Nephron progenitor cell (in vitro differentiated cells): ENCODE measurements around the gene KSR1.

ENCODE experiments used
- DNase-seq: peaks from one replicate; pipeline ENCODE4 v3.0.0; 2021
- H3K27ac Mint-ChIP-seq: 2 replicates; pipeline ENCODE4 v1.8.0; 2021; ENCODE audit warnings: mild to moderate bottlenecking, moderate library complexity, mixed read lengths
- H3K27me3 Mint-ChIP-seq: 2 replicates; pipeline ENCODE4 v1.8.0; 2021; ENCODE audit warnings: mild to moderate bottlenecking, low read depth, mixed read lengths; ENCODE audit not compliant: poor library complexity
- H3K36me3 Mint-ChIP-seq: 2 replicates; pipeline ENCODE4 v1.8.0; 2021; ENCODE audit warnings: low read depth, mixed read lengths
- H3K4me1 Mint-ChIP-seq: 2 replicates; pipeline ENCODE4 v1.8.0; 2021; ENCODE audit warnings: mixed read lengths
- H3K4me3 Mint-ChIP-seq: 2 replicates; pipeline ENCODE4 v1.8.0; 2021; ENCODE audit warnings: mild to moderate bottlenecking, moderate library complexity, mixed read lengths
- H3K9me3 Mint-ChIP-seq: 2 replicates; pipeline ENCODE4 v1.8.0; 2021; ENCODE audit warnings: mild to moderate bottlenecking, moderate library complexity, mixed read lengths
- CTCF ChIP-seq: fragments of 200-600 bp; sonication (generic); IDR thresholded peaks from 2 replicates; pipeline ENCODE4 v1.5.0; 2021; ENCODE audit warnings: antibody characterized with exemption

Gene KSR1

DNA sequence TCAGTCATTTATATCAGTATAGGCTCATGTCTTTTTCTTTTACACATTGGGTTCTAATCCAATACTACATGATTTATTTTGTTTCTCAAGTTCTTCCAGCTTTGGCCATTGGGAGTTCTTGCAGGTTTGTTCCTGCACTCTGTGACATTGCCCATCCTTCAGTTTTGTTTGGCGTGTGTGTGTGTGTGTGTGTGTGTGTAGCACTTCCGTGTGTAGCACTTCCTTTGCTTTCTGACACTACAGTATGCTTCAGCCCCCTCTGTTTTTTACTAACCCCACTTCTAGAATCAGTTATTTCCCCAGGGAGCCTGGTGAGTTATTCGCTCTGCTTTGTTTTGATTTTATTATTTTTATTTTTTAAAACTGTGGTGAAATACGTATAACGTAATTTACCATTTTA is 99.1 kb downstream of the KSR1 start:
- Mint-ChIP-seq H3K4me3 (no peak overlapping the region), H3K9me3 (no peaks in the 10 kb centered on the region), H3K4me1 (peaks cover 34% of the 10 kb centered on the region), H3K27me3 (no peaks in the 10 kb centered on the region), H3K36me3 (peaks cover 14% of the 10 kb centered on the region), H3K27ac (no peak overlapping the region)
- no peak for DNase-seq
- TF ChIP-seq CTCF, result no peak

DNA sequence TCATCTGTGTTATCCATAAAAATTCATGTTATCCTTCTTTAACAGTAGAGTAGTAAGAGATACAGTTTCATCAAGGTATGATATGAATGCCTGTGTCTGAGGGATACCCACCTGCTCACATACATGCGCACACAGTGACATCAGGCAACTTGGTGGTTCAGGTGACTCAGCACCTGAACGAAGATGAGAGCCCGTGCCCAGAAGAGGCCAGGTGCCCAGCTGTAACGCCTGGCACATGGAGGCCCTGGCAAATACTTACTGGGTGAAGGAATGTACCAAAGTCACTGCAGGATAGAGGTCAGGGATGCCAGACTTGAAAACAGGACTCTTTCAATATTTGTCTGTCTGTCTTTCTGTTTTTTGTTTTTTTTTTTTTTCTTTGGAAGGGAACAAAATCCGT is 102.1 kb downstream of the KSR1 start:
- Mint-ChIP-seq H3K36me3 (peaks cover 14% of the 10 kb centered on the region), H3K4me1 (peaks cover 25% of the 10 kb centered on the region), H3K4me3 (no peak overlapping the region), H3K9me3 (no peaks in the 10 kb centered on the region), H3K27ac (peak overlapping the region; percentile 41), H3K27me3 (no peaks in the 10 kb centered on the region)
- DNase-seq, result no peak
- no peak for TF ChIP-seq CTCF

DNA sequence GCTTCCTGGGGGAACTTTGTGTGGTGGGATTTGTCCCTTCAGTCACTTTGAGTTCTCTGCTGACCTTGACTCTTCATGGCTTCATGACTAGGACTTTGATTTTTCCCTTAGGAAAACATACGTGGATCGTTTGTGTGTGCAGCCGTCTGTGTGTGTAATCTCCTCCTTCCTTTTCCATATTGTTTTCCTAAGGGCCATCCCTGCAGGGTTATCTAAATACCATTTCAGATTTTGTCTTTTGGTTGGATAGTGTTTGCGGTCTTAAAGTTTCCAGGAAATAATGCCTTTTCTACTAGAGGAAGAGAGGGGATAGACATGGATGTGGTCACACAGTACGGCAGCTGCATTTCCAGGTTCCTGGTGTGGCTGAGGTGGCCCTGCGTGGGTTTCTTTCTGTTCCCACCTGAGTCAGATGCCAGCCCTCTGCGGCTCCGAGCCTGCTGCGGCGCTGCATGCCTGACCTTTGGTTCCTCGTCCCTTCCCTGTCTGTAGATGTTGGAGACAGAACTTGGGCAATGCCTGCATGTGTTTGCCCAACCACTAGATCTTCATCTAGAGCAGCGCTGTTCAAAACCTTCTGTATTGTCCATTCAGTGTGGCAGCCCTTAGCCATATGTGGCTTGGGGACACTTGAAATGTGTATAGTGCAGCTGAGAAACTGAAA is 102.7 kb downstream of the KSR1 start:
- Mint-ChIP-seq H3K4me1 (peaks cover 25% of the 10 kb centered on the region), H3K27ac (peak overlapping the region; percentile 58), H3K4me3 (no peak overlapping the region), H3K27me3 (no peaks in the 10 kb centered on the region), H3K9me3 (no peaks in the 10 kb centered on the region), H3K36me3 (peaks cover 12% of the 10 kb centered on the region)
- no peak for DNase-seq
- TF ChIP-seq CTCF, result no peak

DNA sequence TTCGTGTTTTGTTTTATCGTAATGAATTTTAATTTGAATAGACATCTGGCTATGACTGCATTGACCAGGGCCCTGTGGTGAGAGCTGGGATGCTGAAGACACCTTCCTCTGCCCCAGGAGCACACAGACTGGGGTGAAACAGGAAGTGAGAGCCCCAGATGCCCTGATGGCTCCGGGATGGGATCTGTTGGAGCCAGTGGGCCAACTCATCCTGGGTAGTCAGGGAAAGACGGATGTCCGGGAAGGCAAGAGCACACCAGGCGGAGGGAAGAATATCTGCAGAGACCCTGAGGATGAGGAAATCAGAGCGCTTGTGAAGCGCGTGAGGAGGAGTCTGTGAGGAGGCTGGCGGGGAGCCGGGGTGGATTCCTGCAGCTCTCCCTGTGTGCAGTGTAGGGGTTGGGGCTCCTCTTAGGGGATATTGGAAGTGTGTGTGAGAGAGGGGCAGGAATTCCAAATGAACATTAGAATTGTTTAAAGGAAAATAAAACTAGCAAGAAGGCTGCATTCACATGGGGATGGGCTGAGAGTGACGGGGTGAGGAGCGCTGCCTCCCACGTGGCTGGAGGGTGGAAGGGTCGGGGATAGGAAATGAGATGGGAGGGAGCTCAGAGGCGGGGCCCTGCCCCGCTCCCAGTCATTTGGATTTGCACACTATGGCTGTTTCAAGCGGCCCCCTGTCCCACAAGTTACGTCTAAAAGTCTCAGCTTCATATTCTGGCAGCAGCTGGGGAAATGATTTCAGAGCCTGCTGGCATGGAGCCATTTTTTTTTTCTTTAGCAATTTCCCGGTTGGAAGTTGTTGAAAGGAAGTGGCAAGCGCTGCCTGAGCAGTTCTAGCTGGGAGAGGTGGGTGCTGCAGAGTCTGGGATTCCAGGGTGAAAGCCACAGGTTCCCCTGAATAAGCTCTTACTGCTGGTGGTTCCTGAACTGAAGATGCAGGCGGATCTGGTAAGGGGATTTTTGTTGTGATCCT is 103.5 kb downstream of the KSR1 start:
- no peaks in the 10 kb centered on the region for H3K9me3 Mint-ChIP-seq
- no peak overlapping the region for H3K4me3 Mint-ChIP-seq
- no peaks in the 10 kb centered on the region for H3K27me3 Mint-ChIP-seq
- TF ChIP-seq CTCF, result no peak
- peaks cover 7% of the 10 kb centered on the region for H3K36me3 Mint-ChIP-seq
- H3K4me1 Mint-ChIP-seq, result peaks cover 25% of the 10 kb centered on the region
- peak overlapping the region; percentile 58 for H3K27ac Mint-ChIP-seq
- DNase-seq, result no peak

DNA sequence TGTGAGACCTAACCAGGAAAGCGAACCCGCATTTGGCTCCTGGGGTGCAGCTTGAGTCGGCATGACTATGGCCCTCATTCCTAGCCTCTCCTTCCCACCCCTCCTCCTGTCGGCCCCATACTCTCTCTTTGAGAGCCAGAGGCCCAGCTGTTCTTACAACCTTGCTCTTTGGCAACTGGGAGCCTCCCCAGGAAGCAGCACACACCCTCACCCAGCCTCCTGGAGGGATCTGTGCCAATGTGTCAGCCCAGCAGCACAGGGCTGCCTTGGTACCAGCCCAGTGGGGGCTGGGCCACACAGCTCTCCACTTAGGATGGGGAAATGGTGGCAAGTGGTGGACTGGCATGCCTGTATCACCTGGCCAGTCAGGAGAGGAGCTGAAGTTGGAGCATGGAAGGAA is 104.4 kb downstream of the KSR1 start:
- Mint-ChIP-seq H3K27me3 (no peaks in the 10 kb centered on the region), H3K36me3 (no peaks in the 10 kb centered on the region), H3K4me1 (peaks cover 19% of the 10 kb centered on the region), H3K9me3 (no peaks in the 10 kb centered on the region), H3K4me3 (no peak overlapping the region), H3K27ac (no peak overlapping the region)
- DNase-seq, result no peak
- TF ChIP-seq CTCF, result no peak
